A673 (cell line): Measurements from ENCODE around the gene ARID3C. TPM values are rescaled to one million over a fixed set of nuclear protein-coding genes. Genes with fewer than 3 reads are reported as not detected.

ENCODE experiments used
- BruUV-seq: library from RNA; stranded (reverse); fragments of 400-500 nt; replicated peaks from 2 replicates; lab custom pipeline; 2021; lab: Mats Ljungman, UMichigan
- CTCF ChIA-PET: fragments of 300-600 bp; sonication (Branson Sonifier 250); formaldehyde crosslinking; loops from one replicate; lab custom pipeline; 2022; ENCODE audit warnings: antibody characterized with exemption; lab: Charles Lee
- POLR2A ChIA-PET: fragments of 300-600 bp; sonication (Branson Sonifier 250); formaldehyde crosslinking; loops from one replicate; lab custom pipeline; 2022; ENCODE audit warnings: antibody characterized with exemption; ENCODE audit not compliant: low non-redundant PET; lab: Charles Lee
- DNase-seq: peaks from one replicate; pipeline ENCODE4 v3.0.0-alpha.2; 2015; ENCODE audit warnings: low spot score
- H3K27ac ChIP-seq: fragments of 200-600 bp; sonication (generic); 2 replicates; pipeline ENCODE4 v1.5.1; 2016; ENCODE audit warnings: mixed run types, low read depth, mild to moderate bottlenecking, mixed read lengths, antibody characterized with exemption, low read length; ENCODE audit not compliant: poor library complexity, severe bottlenecking
- H3K27me3 ChIP-seq: fragments of 200-600 bp; sonication (generic); replicated peaks from 2 replicates; pipeline ENCODE4 v1.6.1; 2017; ENCODE audit warnings: mixed run types, low read depth, mild to moderate bottlenecking, mixed read lengths, antibody characterized with exemption, low read length; ENCODE audit not compliant: insufficient read depth, poor library complexity
- H3K36me3 ChIP-seq: fragments of 200-600 bp; sonication (generic); 2 replicates; pipeline ENCODE4 v1.6.1; 2016; ENCODE audit warnings: mixed run types, mild to moderate bottlenecking, mixed read lengths, antibody characterized with exemption, low read length; ENCODE audit not compliant: insufficient read depth, poor library complexity, severe bottlenecking
- H3K4me1 ChIP-seq: fragments of 200-600 bp; sonication (generic); 2 replicates; pipeline ENCODE4 v1.6.1; 2017; ENCODE audit warnings: mixed run types, mild to moderate bottlenecking, mixed read lengths, antibody characterized with exemption, low read length; ENCODE audit not compliant: insufficient read depth, poor library complexity, severe bottlenecking
- H3K4me3 ChIP-seq: fragments of 200-600 bp; sonication (generic); 2 replicates; pipeline ENCODE4 v1.5.1; 2016; ENCODE audit warnings: low read depth, mixed run types, mild to moderate bottlenecking, mixed read lengths, low read length; ENCODE audit not compliant: poor library complexity, severe bottlenecking
- H3K9me3 ChIP-seq: fragments of 200-600 bp; sonication (generic); 2 replicates; pipeline ENCODE4 v1.6.1; 2016; ENCODE audit warnings: mixed run types, low read depth, mild to moderate bottlenecking, mixed read lengths, antibody characterized with exemption, low read length; ENCODE audit not compliant: poor library complexity, severe bottlenecking
- EZH2 ChIP-seq: fragments of 200-600 bp; sonication (generic); IDR thresholded peaks from 2 replicates; pipeline ENCODE4 v1.6.1; 2017; ENCODE audit warnings: borderline replicate concordance, low read depth, mild to moderate bottlenecking, mixed read lengths, antibody characterized with exemption, low read length; ENCODE audit not compliant: poor library complexity, severe bottlenecking
- intact Hi-C: fragments of 100-400 bp; cut with micrococcal nuclease; formaldehyde crosslinking; loops from one replicate; pipeline ENCODE4 v1.10.0; 2022; ENCODE audit not compliant: unreplicated experiment
- total RNA-seq: library from RNA; stranded (reverse); gene quantifications from 2 replicates; pipeline ENCODE4 v1.2.3, GENCODE V29; 2021
- TF ChIP-seq, protein P1 (sequence below): fragments of 300-800, 200-600 bp; sonication (generic); conservative IDR thresholded peaks from 2 replicates; pipeline ENCODE4 v1.5.1; 2017; ENCODE audit warnings: low read depth, mild to moderate bottlenecking, antibody characterized with exemption, low read length, moderate library complexity, mixed read lengths

The ARID3C gene
- total RNA-seq, 1 experiment from 2014 or later, result not detected

DNA sequence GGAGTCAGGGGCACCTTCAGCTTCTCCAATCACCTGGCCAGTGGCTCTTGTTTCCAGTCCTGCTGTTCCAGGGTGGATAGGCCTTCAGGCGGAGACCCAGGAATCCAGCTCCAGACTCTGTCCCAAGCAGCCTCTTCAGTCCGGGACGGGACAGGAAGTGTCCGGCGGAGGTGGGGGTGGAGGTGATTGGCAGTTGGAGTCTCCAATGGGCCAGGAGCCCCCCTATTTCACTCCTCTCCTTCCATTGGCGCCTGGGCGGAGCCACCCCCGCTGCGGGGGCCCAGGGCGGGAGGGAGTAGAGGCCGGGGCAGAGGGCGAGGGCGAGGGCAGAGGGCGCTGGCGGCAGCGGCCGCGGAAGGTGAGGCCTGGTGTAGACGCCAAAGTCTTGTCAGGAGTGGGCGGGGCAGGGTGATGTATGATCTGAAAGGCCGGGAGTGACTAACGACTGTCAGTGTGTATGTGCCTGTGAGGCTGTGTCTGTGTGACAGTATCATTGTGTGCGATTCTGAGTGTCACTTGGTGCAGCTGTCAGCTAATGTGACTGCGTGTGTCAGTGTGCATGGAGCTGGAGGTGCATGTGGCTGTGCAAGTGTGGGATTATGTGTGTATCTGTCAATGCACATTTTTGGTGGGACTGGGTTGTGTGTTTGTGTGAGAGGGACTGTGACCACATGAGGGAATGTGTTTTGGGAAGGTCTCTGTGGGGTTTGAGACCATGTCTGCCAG lies 23.2 kb upstream of the ARID3C start, which contains the start of gene IL11RA:
Gene IL11RA, plus strand, starts transcription at position 310 of the 726 bp plus-strand sequence. CDS start 3,033 bp downstream, outside the sequence.
- H3K36me3 ChIP-seq, result peaks cover 17% of the 10 kb centered on the region
- intact Hi-C loops, result no loop called here
- H3K27ac ChIP-seq, result peak within 1 kb of the TSS; percentile 74
- peaks cover 29% of the 10 kb centered on the region for H3K4me1 ChIP-seq
- TF ChIP-seq EZH2, result no peak
- CTCF ChIA-PET, result no interaction called here
- no peaks in the 10 kb centered on the region for H3K27me3 ChIP-seq
- no TSS peak for BruUV-seq
- POLR2A ChIA-PET, result no interaction called here
- no peaks in the 10 kb centered on the region for H3K9me3 ChIP-seq
- no peak within 1 kb of the TSS for H3K4me3 ChIP-seq
- DNase-seq, result no peak

DNA sequence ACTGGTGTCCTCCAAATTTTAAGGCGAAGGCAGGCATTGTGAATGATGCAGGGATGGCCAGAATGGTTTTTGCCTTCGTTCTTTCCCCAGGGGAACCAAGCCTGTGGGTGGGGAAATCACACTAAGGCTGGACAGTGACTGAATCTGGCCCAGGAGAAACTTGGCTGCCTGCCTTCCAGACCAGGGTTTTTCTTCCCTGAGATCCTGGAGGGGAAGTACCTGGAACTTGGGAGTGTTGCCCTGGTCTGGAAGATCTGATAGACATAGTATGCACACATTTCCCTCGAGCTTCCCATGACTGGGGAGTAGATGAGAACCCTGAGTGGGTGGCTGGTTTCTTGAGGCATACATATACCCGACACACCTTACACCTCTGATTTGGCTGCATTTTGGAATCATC lies 22.5 kb upstream of the ARID3C start:
- Histone ChIP-seq H3K36me3 (peaks cover 17% of the 10 kb centered on the region), H3K27ac (no peak overlapping the region), H3K9me3 (no peaks in the 10 kb centered on the region), H3K4me1 (peaks cover 30% of the 10 kb centered on the region), H3K4me3 (no peak overlapping the region), H3K27me3 (no peaks in the 10 kb centered on the region)
- BruUV-seq, result no TSS peak
- TF ChIP-seq EZH2, result no peak
- TF ChIP-seq, protein P1, sequence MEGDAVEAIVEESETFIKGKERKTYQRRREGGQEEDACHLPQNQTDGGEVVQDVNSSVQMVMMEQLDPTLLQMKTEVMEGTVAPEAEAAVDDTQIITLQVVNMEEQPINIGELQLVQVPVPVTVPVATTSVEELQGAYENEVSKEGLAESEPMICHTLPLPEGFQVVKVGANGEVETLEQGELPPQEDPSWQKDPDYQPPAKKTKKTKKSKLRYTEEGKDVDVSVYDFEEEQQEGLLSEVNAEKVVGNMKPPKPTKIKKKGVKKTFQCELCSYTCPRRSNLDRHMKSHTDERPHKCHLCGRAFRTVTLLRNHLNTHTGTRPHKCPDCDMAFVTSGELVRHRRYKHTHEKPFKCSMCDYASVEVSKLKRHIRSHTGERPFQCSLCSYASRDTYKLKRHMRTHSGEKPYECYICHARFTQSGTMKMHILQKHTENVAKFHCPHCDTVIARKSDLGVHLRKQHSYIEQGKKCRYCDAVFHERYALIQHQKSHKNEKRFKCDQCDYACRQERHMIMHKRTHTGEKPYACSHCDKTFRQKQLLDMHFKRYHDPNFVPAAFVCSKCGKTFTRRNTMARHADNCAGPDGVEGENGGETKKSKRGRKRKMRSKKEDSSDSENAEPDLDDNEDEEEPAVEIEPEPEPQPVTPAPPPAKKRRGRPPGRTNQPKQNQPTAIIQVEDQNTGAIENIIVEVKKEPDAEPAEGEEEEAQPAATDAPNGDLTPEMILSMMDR, result no peak
- ChIA-PET CTCF (no interaction called here), POLR2A (no interaction called here)
- intact Hi-C loops, result no loop called here
- no peak for DNase-seq

DNA sequence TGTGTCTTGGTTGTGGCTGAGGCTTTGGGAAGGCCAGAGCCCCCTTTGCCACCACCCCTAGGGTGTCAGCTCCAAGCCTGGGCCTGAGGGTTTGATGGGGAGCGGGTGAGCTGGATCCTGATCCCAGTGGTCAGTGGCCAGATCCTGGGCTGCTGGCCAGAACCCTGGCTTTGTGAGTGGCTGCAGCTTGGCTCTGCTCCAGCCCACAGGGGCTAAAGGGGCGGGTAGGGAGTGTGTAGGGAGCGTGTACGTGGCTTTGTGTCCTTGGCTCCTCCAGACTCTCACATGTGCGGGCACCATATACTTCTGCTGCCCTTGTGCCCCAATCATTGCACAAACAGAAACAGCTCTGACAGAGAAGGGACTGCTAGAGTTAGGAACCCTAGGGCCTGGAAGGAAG lies 21.9 kb upstream of the ARID3C start:
- Histone ChIP-seq H3K27me3 (no peaks in the 10 kb centered on the region), H3K27ac (no peak overlapping the region), H3K36me3 (peaks cover 17% of the 10 kb centered on the region), H3K9me3 (no peaks in the 10 kb centered on the region), H3K4me3 (no peak overlapping the region), H3K4me1 (peaks cover 33% of the 10 kb centered on the region)
- POLR2A ChIA-PET, result no interaction called here
- no TSS peak for BruUV-seq
- intact Hi-C loops, result no loop called here
- no peak for DNase-seq
- TF ChIP-seq EZH2, result no peak
- TF ChIP-seq, protein P1, result no peak
- CTCF ChIA-PET, result interaction anchor here (0.7 kb wide), 1 partner anchor 17 kb away, joined by 3 read pairs; no protein-coding TSS in a partner anchor

DNA sequence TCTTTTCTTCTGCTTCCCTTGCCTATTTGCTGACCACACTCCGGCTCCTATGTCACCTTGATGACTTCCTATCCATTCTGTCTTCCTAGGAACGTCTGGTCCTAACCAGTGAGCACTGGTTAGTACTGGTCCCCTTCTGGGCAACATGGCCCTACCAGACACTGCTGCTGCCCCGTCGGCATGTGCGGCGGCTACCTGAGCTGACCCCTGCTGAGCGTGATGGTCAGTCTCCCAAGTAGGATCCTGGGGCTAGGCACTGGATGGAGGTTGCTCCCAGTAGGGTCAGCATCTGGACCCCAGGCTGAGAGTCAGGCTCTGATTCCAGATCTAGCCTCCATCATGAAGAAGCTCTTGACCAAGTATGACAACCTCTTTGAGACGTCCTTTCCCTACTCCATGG lies 19.8 kb upstream of the ARID3C start:
- Histone ChIP-seq H3K27me3 (no peaks in the 10 kb centered on the region), H3K4me3 (no peak overlapping the region), H3K4me1 (peaks cover 18% of the 10 kb centered on the region), H3K27ac (no peak overlapping the region), H3K36me3 (peaks cover 17% of the 10 kb centered on the region), H3K9me3 (no peaks in the 10 kb centered on the region)
- ChIA-PET POLR2A (no interaction called here), CTCF (no interaction called here)
- BruUV-seq, result no TSS peak
- no peak for TF ChIP-seq EZH2
- TF ChIP-seq, protein P1, result no peak
- DNase-seq, result no peak
- intact Hi-C loops, result no loop called here
